ENCODE measurements around the gene EFCAB6. TPM values are rescaled to one million over a fixed set of nuclear protein-coding genes. Genes with fewer than 3 reads are reported as not detected.

The EFCAB6 gene
- total RNA-seq, 4 donors from 2014 or later = 0.35 to 4.4 (median 0.94) TPM; not detected in 1

DNA sequence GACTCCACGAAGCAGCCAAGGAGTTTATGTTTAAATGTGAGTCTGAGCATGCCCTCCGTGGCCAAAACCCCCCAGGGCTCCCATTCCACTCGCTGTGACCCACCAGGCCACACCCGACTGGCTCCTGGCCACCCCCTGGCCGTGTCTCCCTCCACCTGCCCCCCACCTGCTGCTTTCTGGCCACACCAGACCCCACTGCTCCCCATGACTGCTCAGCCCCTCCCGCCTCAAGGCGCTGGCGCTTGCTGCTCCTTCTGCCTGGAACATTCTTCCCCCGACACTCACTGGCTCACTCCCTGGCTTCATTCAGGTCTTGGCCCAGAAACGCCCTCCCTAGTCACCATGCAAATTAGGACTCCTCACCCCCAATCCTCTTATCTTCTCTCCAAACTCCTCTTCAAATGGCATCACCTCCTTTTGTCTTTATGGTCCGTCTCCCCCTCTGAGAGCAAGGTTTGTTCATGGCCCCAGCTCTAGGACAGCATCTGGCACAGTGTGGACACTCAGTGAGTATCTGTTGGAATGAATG, 72.2 kb downstream of the EFCAB6 start:
- Histone ChIP-seq H3K36me3 (no peaks in the 10 kb centered on the region), H3K27ac (no peak overlapping the region), H3K4me1 (peaks cover 0 to 3% (median 0%) of the 10 kb centered on the region in 4 donors), H3K27me3 (no peaks in the 10 kb centered on the region), H3K9me3 (no peaks in the 10 kb centered on the region), H3K4me3 (no peak overlapping the region)
- no peak for DNase-seq
- TF ChIP-seq POLR2A (IDR thresholded peaks at IDR 0.05) = no peak

DNA sequence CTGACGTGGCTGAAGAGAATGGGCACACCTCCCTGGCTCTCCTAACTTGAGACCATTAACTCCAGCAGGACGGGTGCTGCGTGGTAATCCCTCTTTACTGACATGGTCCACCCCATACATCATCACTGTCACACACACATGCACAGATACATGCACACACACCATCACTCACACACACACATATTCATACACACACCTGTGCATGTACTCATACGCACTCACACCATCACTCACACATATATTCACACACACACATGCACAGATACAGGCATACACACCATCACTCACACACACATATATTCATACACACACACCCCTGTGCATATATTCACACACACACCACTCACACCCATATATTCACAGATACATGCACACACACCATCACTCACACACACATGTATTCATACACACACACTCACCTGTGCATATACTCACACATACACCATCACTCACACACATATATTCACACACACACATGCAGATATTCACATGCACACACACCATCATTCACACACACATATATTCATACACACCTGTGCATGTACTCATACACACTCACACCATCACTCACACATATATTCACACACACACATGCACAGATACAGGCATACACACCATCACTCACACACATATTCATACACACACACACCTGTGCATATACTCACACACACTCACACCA, 74.8 kb downstream of the EFCAB6 start:
- H3K27me3 ChIP-seq = no peaks in the 10 kb centered on the region
- no peak for DNase-seq
- H3K9me3 ChIP-seq = no peaks in the 10 kb centered on the region
- TF ChIP-seq POLR2A (IDR thresholded peaks at IDR 0.05) (no peak), CTCF (IDR thresholded peaks at IDR 0.05) (no peak)
- no peak overlapping the region for H3K27ac ChIP-seq
- H3K36me3 ChIP-seq = no peaks in the 10 kb centered on the region
- no peaks in the 10 kb centered on the region for H3K4me1 ChIP-seq
- no peak overlapping the region for H3K4me3 ChIP-seq

- H3K36me3 ChIP-seq = no peaks in the 10 kb centered on the region
- H3K27me3 ChIP-seq = no peaks in the 10 kb centered on the region
- H3K9me3 ChIP-seq = no peaks in the 10 kb centered on the region
- no peak overlapping the region for H3K27ac ChIP-seq
- H3K4me3 ChIP-seq = no peak overlapping the region
- DNase-seq = no peak
- TF ChIP-seq CTCF (IDR thresholded peaks at IDR 0.05) (no peak), POLR2A (IDR thresholded peaks at IDR 0.05) (no peak)
- no peaks in the 10 kb centered on the region for H3K4me1 ChIP-seq
Observed at GRCh38 chr22:43736651-43737050, 75.5 kb downstream of the EFCAB6 start.

DNA sequence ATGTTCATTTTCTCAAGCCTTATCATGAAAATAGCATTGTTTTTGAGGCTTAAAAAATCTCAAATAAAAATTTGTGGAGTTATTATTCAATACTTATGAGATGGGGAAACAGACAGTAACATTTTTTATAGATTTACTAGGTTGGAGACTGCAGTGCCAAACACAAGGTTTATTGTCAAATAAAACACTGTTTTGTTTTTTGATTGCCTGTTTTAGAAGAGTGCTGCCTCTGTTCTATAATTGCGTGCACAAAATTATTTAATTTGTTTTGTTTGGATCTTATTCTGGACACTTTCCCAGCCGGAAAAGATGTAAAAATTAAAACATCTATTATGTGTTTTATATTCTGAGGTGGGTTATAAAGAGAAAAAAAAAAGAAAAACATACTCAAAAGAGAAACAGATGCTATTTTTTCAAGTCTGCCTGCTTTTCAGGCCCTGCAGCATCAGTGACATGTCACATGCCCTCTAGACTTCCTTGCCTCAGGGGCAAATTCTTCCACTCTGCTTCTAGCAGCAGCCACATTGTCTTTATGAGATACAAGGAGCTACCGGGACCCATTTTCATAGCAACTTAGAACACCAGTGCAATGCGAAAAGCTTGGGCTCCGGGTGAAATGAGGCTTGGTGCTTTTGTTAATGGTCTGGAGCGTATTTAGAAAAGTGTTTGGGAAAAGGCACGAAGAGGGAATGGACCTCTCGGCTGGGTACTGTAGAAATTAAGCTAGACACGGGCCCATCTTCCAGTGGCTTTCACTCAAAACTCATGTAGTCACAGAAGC, 77.5 kb downstream of the EFCAB6 start:
- no peak for DNase-seq
- no peak for TF ChIP-seq CTCF (IDR thresholded peaks at IDR 0.05)
- TF ChIP-seq POLR2A (IDR thresholded peaks at IDR 0.05) = no peak
- H3K4me1 ChIP-seq = no peaks in the 10 kb centered on the region
- no peaks in the 10 kb centered on the region for H3K36me3 ChIP-seq
- no peak overlapping the region for H3K27ac ChIP-seq
- no peaks in the 10 kb centered on the region for H3K9me3 ChIP-seq
- no peaks in the 10 kb centered on the region for H3K27me3 ChIP-seq
- no peak overlapping the region for H3K4me3 ChIP-seq

- no peaks in the 10 kb centered on the region for H3K36me3 ChIP-seq
- H3K9me3 ChIP-seq = no peaks in the 10 kb centered on the region
- no peak for DNase-seq
- no peak overlapping the region for H3K4me3 ChIP-seq
- H3K4me1 ChIP-seq = no peaks in the 10 kb centered on the region
- TF ChIP-seq POLR2A (IDR thresholded peaks at IDR 0.05) (no peak), CTCF (IDR thresholded peaks at IDR 0.05) (no peak)
- no peak overlapping the region for H3K27ac ChIP-seq
- H3K27me3 ChIP-seq = no peaks in the 10 kb centered on the region
Observed at GRCh38 chr22:43733138-43733537, 79.0 kb downstream of the EFCAB6 start.

DNA sequence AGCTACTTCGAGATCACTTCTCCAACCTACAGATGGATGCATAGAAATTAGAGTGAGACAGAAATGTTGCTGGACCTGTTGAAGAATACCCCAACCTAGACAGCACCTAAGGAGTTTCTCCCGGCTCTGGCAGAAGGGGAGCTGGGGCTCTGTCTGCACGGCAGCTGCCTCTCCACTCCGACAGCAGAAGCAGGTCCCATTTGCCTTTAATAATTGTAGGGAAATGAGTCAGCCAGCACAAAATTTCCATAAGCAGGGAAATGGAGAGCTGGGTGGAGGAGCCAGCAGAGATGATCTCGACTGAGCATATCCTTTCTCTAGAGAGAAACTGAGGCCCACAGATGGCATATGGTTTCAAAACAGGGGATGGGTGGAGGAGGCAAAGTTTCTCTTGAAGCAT, 80.1 kb downstream of the EFCAB6 start:
- no peaks in the 10 kb centered on the region for H3K27me3 ChIP-seq
- H3K4me3 ChIP-seq = no peak overlapping the region
- DNase-seq = no peak
- no peaks in the 10 kb centered on the region for H3K9me3 ChIP-seq
- H3K36me3 ChIP-seq = no peaks in the 10 kb centered on the region
- no peaks in the 10 kb centered on the region for H3K4me1 ChIP-seq
- H3K27ac ChIP-seq = no peak overlapping the region
- TF ChIP-seq CTCF (IDR thresholded peaks at IDR 0.05) (no peak), POLR2A (IDR thresholded peaks at IDR 0.05) (no peak)

All from Peyer's patch (tissue), 4 donors.